HepG2 (cell line): Measurements from ENCODE around the gene TGM2. TPM values are rescaled to one million over a fixed set of nuclear protein-coding genes. Genes with fewer than 3 reads are reported as not detected.

Experiments
- ARHGAP35 ChIP-seq: sonication (generic); formaldehyde crosslinking; IDR thresholded peaks from 2 replicates; pipeline ENCODE4 v1.9.0; 2022; ENCODE audit warnings: mild to moderate bottlenecking, inconsistent platforms, moderate library complexity, missing genetic modification reagents, borderline replicate concordance
- EP300 ChIP-seq, 3 experiments: sonication (generic) in 1 of 3; formaldehyde crosslinking in 1 of 3; IDR thresholded peaks; 2 replicates each; pipeline versions ENCODE4 v1.5.1 to v1.6.1; 2011 to 2020; ENCODE audit warnings: low read depth in 2 of 3, low read length in 2 of 3, borderline replicate concordance in 1 of 3, improper control_type of control experiment in 1 of 3, mild to moderate bottlenecking in 1 of 3, missing genetic modification reagents in 1 of 3, moderate library complexity in 1 of 3
- FOXA1 ChIP-seq, 2 experiments: fragments of 450-650 bp in 1 of 2; sonication (generic) in 1 of 2; formaldehyde crosslinking in 1 of 2; IDR thresholded peaks; 2 replicates each; pipeline versions ENCODE4 v1.4.0 to v1.6.1; 2016 to 2020; ENCODE audit warnings: missing genetic modification reagents in 1 of 2
- GABPB1 ChIP-seq: IDR thresholded peaks from 2 replicates; pipeline ENCODE4 v1.6.1; 2016; ENCODE audit warnings: mild to moderate bottlenecking, missing genetic modification reagents, moderate library complexity, missing compliant biosample characterization
- HDAC2 ChIP-seq: sonication (generic); formaldehyde crosslinking; IDR thresholded peaks from 2 replicates; pipeline ENCODE4 v1.4.0; 2020; ENCODE audit warnings: missing genetic modification reagents
- KLF16 ChIP-seq, 2 experiments: sonication (generic) in 1 of 2; formaldehyde crosslinking in 1 of 2; IDR thresholded peaks; 2 replicates each; pipeline versions ENCODE4 v1.6.1 to v1.8.0; 2016 to 2023; ENCODE audit warnings: missing genetic modification reagents in 2 of 2, missing compliant biosample characterization in 1 of 2
- MATR3 ChIP-seq: sonication (generic); formaldehyde crosslinking; IDR thresholded peaks from 2 replicates; pipeline ENCODE4 v1.4.0; 2020; ENCODE audit warnings: missing genetic modification reagents
- NFRKB ChIP-seq: fragments of 450-650 bp; IDR thresholded peaks from 2 replicates; pipeline ENCODE4 v1.6.1; 2017
- RAD21 ChIP-seq: fragments of 450-650 bp; formaldehyde crosslinking; IDR thresholded peaks from 2 replicates; pipeline ENCODE4 v1.5.0; 2020; ENCODE audit warnings: mild to moderate bottlenecking
- ZMAT3 ChIP-seq: sonication (generic); formaldehyde crosslinking; conservative IDR thresholded peaks from 2 replicates; pipeline ENCODE4 v1.7.0; 2021; ENCODE audit warnings: missing genetic modification reagents
- ZNF20 ChIP-seq: sonication (generic); formaldehyde crosslinking; IDR thresholded peaks from 2 replicates; pipeline ENCODE4 v1.4.0; 2020; ENCODE audit warnings: mild to moderate bottlenecking, moderate library complexity, missing genetic modification reagents
- ZNF33A ChIP-seq: sonication (generic); formaldehyde crosslinking; IDR thresholded peaks from 2 replicates; pipeline ENCODE4 v1.5.1; 2020; ENCODE audit warnings: missing genetic modification reagents, mild to moderate bottlenecking, moderate library complexity, borderline replicate concordance
- ZSCAN20 ChIP-seq: sonication (generic); formaldehyde crosslinking; IDR thresholded peaks from 2 replicates; pipeline ENCODE4 v1.4.0; 2020; ENCODE audit warnings: missing genetic modification reagents, mild to moderate bottlenecking, borderline replicate concordance
- ZSCAN30 ChIP-seq: sonication (generic); formaldehyde crosslinking; IDR thresholded peaks from 2 replicates; pipeline ENCODE4 v1.5.0; 2020; ENCODE audit warnings: mild to moderate bottlenecking, missing genetic modification reagents
- polyA plus RNA-seq, 8 experiments: library from polyadenylated mRNA; depleted of rRNA in 3 of 8; stranded (reverse) in 7 of 8; unstranded in 1 of 8; fragments of >200 nt; fragmentation: Illumina TruSeq in 4 of 8; extraction: Trizol in 4 of 8; gene quantifications; 2 replicates each; pipeline versions ENCODE4 v1.2.1 to v1.2.3, GENCODE V29; 2011 to 2016; ENCODE audit warnings: low read depth in 4 of 8, missing spikeins in 1 of 8, mixed read lengths in 1 of 8; ENCODE audit not compliant: insufficient read depth in 1 of 8
- total RNA-seq, 5 experiments: library from RNA; depleted of rRNA; stranded (reverse); fragments of >200 nt; fragmentation: Illumina TruSeq; extraction: Trizol; gene quantifications; 2 replicates each; pipeline ENCODE4 v1.2.3, GENCODE V29; 2016; ENCODE audit warnings: low read depth in 1 of 5
- TF ChIP-seq, protein P1 (sequence below): sonication (generic); formaldehyde crosslinking; IDR thresholded peaks from 2 replicates; pipeline ENCODE4 v1.8.0; 2023; ENCODE audit warnings: mild to moderate bottlenecking, missing genetic modification reagents
- TF ChIP-seq, protein P2 (sequence below), 2 experiments: sonication (generic) in 1 of 2; formaldehyde crosslinking in 1 of 2; IDR thresholded peaks; 2 replicates each; pipeline versions ENCODE4 v1.5.1 to v1.6.1; 2011 to 2020; ENCODE audit warnings: borderline replicate concordance in 1 of 2, low read depth in 1 of 2, low read length in 1 of 2, mild to moderate bottlenecking in 1 of 2, missing genetic modification reagents in 1 of 2, moderate library complexity in 1 of 2
- TF ChIP-seq, protein P3 (sequence below): sonication (generic); IDR thresholded peaks from 2 replicates; pipeline ENCODE4 v1.6.1; 2016; ENCODE audit warnings: low read depth, borderline replicate concordance
- TF ChIP-seq, protein P4 (sequence below): sonication (generic); formaldehyde crosslinking; IDR thresholded peaks from 2 replicates; pipeline ENCODE4 v1.4.0; 2020; ENCODE audit warnings: mild to moderate bottlenecking, missing genetic modification reagents
- TF ChIP-seq, protein P5 (sequence below): sonication (generic); formaldehyde crosslinking; IDR thresholded peaks from 2 replicates; pipeline ENCODE4 v1.4.0; 2020; ENCODE audit warnings: missing genetic modification reagents

TGM2 gene
- total and polyA plus RNA-seq, 2 of the 13 experiments (the other 11 are each of a cell fraction or from before 2014, with no cell fraction given) = 4.2 to 46.4 TPM

DNA sequence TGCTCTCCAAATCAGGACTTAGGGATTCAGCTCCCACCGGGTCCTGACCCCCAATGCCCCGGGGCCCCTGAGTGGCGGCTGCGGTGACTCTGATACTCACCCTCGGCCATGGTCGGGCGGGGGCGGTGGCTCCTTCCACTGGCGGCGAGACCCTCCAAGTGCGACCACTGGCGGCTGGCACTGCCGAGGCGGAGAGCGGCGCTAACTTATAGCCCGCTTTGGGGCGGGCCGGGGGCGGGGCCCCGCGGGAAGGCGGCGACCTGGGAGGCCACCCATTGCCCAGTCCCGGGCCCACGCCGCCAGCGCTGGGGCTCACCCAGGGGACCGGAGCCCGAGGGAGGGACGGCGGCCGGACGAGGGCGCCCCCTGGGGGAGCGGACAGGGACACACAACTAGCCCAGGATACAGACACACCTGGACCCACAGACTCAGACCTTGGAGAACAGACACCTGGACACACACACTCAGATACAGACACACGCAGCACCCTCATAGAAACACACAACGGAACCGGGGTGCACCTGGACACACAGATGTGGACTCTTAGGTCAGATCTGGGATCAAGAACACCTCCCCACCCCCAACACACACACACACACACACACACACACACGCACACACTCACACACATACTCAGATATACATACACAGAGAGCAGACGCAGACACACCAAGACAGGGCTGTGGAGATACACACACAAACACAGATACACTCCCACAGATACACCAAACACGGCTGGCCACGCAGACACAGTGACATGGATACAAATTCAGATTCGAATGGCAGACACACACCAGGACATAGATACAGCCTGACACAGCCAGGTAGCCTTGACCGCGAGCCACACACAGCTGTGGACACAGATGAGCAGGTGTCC lies at the start of gene TGM2 (continued):
- TF ChIP-seq, protein P1, sequence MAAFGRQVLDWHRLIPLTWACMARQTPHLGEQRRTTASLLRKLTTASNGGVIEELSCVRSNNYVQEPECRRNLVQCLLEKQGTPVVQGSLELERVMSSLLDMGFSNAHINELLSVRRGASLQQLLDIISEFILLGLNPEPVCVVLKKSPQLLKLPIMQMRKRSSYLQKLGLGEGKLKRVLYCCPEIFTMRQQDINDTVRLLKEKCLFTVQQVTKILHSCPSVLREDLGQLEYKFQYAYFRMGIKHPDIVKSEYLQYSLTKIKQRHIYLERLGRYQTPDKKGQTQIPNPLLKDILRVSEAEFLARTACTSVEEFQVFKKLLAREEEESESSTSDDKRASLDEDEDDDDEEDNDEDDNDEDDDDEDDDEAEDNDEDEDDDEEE (CRISPR knock-in tag) = 0 out of 2 replicates have a peak, but pooled peaks have one; percentile 46
- peak; percentile 85 for TF ChIP-seq HDAC2 (CRISPR knock-in tag)
- TF ChIP-seq, protein P2, sequence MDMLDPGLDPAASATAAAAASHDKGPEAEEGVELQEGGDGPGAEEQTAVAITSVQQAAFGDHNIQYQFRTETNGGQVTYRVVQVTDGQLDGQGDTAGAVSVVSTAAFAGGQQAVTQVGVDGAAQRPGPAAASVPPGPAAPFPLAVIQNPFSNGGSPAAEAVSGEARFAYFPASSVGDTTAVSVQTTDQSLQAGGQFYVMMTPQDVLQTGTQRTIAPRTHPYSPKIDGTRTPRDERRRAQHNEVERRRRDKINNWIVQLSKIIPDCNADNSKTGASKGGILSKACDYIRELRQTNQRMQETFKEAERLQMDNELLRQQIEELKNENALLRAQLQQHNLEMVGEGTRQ (IDR thresholded peaks at IDR 0.05; ENCODE audit: low read depth, low read length) = no peak
- TF ChIP-seq, protein P2 (CRISPR knock-in tag; IDR thresholded peaks at IDR 0.05; ENCODE audit: borderline replicate concordance) = no peak
- TF ChIP-seq, protein P3, sequence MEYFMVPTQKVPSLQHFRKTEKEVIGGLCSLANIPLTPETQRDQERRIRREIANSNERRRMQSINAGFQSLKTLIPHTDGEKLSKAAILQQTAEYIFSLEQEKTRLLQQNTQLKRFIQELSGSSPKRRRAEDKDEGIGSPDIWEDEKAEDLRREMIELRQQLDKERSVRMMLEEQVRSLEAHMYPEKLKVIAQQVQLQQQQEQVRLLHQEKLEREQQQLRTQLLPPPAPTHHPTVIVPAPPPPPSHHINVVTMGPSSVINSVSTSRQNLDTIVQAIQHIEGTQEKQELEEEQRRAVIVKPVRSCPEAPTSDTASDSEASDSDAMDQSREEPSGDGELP = no peak
- no peak for TF ChIP-seq ZSCAN30 (CRISPR knock-in tag)
- TF ChIP-seq ZNF20 (CRISPR knock-in tag) = no peak
- no peak for TF ChIP-seq ZMAT3
- TF ChIP-seq GABPB1 (CRISPR knock-in tag) = peak; percentile 73; the same call in 1 of the 2 replicates
- TF ChIP-seq MATR3 (CRISPR knock-in tag) = no peak
- peak in 1 of 2 experiments; percentile 95; a peak in 2 of 4 replicates for TF ChIP-seq KLF16 (CRISPR knock-in tag; IDR thresholded peaks at IDR 0.05)
- TF ChIP-seq FOXA1 (IDR thresholded peaks at IDR 0.05) = no peak
- peak; percentile 37; the same call in 1 of the 2 replicates for TF ChIP-seq FOXA1 (CRISPR knock-in tag; IDR thresholded peaks at IDR 0.05)
- TF ChIP-seq, protein P4, sequence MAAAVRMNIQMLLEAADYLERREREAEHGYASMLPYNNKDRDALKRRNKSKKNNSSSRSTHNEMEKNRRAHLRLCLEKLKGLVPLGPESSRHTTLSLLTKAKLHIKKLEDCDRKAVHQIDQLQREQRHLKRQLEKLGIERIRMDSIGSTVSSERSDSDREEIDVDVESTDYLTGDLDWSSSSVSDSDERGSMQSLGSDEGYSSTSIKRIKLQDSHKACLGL (CRISPR knock-in tag) = peak; percentile 89
- TF ChIP-seq ARHGAP35 (CRISPR knock-in tag) = peak; percentile 88; the same call in 1 of the 2 replicates
- TF ChIP-seq ZSCAN20 (CRISPR knock-in tag) = 0 out of 2 replicates have a peak, but pooled peaks have one; percentile 65
- peak; percentile 100 for TF ChIP-seq RAD21 (CRISPR knock-in tag)
- TF ChIP-seq ZNF33A = no peak
- TF ChIP-seq, protein P5, sequence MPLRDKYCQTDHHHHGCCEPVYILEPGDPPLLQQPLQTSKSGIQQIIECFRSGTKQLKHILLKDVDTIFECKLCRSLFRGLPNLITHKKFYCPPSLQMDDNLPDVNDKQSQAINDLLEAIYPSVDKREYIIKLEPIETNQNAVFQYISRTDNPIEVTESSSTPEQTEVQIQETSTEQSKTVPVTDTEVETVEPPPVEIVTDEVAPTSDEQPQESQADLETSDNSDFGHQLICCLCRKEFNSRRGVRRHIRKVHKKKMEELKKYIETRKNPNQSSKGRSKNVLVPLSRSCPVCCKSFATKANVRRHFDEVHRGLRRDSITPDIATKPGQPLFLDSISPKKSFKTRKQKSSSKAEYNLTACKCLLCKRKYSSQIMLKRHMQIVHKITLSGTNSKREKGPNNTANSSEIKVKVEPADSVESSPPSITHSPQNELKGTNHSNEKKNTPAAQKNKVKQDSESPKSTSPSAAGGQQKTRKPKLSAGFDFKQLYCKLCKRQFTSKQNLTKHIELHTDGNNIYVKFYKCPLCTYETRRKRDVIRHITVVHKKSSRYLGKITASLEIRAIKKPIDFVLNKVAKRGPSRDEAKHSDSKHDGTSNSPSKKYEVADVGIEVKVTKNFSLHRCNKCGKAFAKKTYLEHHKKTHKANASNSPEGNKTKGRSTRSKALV (CRISPR knock-in tag) = no peak; the same call in 1 of the 2 replicates
- no peak for TF ChIP-seq NFRKB
- peak in 1 of 2 experiments; percentile 57; a peak in 2 of 4 replicates for TF ChIP-seq EP300 (IDR thresholded peaks at IDR 0.05; ENCODE audit: low read depth in 2 of 2, low read length in 2 of 2)
- TF ChIP-seq EP300 (CRISPR knock-in tag; IDR thresholded peaks at IDR 0.05; ENCODE audit: borderline replicate concordance) = no peak; the same call in 1 of the 2 replicates
